Fibroblast of lung (primary cell): ENCODE data around the gene SORL1-AS1.

Source experiments
- DNase-seq, 2 donors: peaks; one replicate each; pipeline versions ENCODE4 v3.0.0 to v3.0.0-alpha.2; 2010; ENCODE audit warnings: low read depth in 2 of 2
- H2AFZ ChIP-seq: 2 replicates; pipeline ENCODE4 v1.5.1; 2012; ENCODE audit warnings: low read length, control low read depth, inconsistent platforms
- H3K27ac ChIP-seq: 2 replicates; pipeline ENCODE4 v1.5.1; 2011; ENCODE audit warnings: low read length, control low read depth; ENCODE audit not compliant: insufficient read depth
- H3K27me3 ChIP-seq: 2 replicates; pipeline ENCODE4 v1.5.1; 2011; ENCODE audit warnings: mild to moderate bottlenecking, low read length; ENCODE audit not compliant: control insufficient read depth, insufficient read depth
- H3K36me3 ChIP-seq: 2 replicates; pipeline ENCODE4 v1.5.1; 2011; ENCODE audit warnings: low read length; ENCODE audit not compliant: control insufficient read depth, insufficient read depth
- H3K4me1 ChIP-seq: 2 replicates; pipeline ENCODE4 v1.5.1; 2011; ENCODE audit warnings: low read length; ENCODE audit not compliant: control insufficient read depth, insufficient read depth; ENCODE audit errors: extremely low read depth
- H3K4me2 ChIP-seq: 2 replicates; pipeline ENCODE4 v1.5.1; 2011; ENCODE audit warnings: low read length, control low read depth; ENCODE audit not compliant: insufficient read depth; ENCODE audit errors: extremely low read depth
- H3K4me3 ChIP-seq, 4 experiments: fragments of 200-600 bp in 1 of 4; sonication (generic) in 1 of 4; replicated peaks in 1 of 4; 2 replicates each; pipeline ENCODE4 v1.5.1; 2011 to 2016; ENCODE audit warnings: low read length in 4 of 4, low read depth in 3 of 4, mild to moderate bottlenecking in 3 of 4, control low read depth in 2 of 4, inconsistent platforms in 1 of 4, mixed read lengths in 1 of 4; ENCODE audit not compliant: insufficient read depth in 1 of 4; ENCODE audit errors: control extremely low read depth in 1 of 4
- H3K79me2 ChIP-seq: 2 replicates; pipeline ENCODE4 v1.5.1; 2012; ENCODE audit warnings: mild to moderate bottlenecking, low read length, inconsistent platforms; ENCODE audit not compliant: control insufficient read depth, insufficient read depth
- H3K9ac ChIP-seq: 2 replicates; pipeline ENCODE4 v1.5.1; 2011; ENCODE audit warnings: mild to moderate bottlenecking, low read length, control low read depth; ENCODE audit not compliant: insufficient read depth
- H3K9me3 ChIP-seq: 2 replicates; pipeline ENCODE4 v1.5.1; 2012; ENCODE audit warnings: low read depth, low read length; ENCODE audit not compliant: control insufficient read depth, insufficient read depth
- H4K20me1 ChIP-seq: 2 replicates; pipeline ENCODE4 v1.5.1; 2011; ENCODE audit warnings: low read length; ENCODE audit not compliant: control insufficient read depth, insufficient read depth; ENCODE audit errors: extremely low read depth
- EZH2 ChIP-seq: IDR thresholded peaks from 2 replicates; pipeline ENCODE4 v1.5.1; 2012; ENCODE audit warnings: low read length, control low read depth, mild to moderate bottlenecking; ENCODE audit errors: missing control alignments
- TF ChIP-seq, protein P1 (sequence below), 2 donors: IDR thresholded peaks in 1 of 2; conservative IDR thresholded peaks in 1 of 2; 1 replicate in 1 of 2; 2 replicates in 1 of 2; pipeline ENCODE4 v1.5.1; 2011 to 2012; ENCODE audit warnings: low read length in 2 of 2, control low read depth in 1 of 2, inconsistent platforms in 1 of 2, low read depth in 1 of 2, mild to moderate bottlenecking in 1 of 2

Gene SORL1-AS1

DNA sequence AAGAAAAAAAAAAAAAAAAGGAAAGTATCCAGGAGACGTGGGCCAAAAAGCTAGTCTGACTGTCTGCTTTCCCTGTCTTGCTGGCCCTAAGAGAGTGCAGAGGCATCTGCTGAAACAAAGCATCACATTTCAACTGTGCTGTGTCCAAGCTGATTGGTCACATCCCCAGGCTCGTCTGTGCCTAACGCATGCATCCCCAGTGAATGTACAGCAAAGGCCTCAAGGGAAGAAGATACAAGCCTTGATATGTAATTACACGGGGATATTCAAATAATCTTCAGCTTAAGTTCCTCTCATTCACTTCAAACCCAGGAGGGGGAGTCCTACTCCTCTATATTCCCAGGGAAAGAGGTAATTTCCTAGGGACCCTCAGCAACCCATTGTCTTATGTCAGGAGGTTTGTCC lies 6.0 kb downstream of the SORL1-AS1 start:
- no peaks in the 10 kb centered on the region for H3K79me2 ChIP-seq
- H3K36me3 ChIP-seq, result no peaks in the 10 kb centered on the region
- DNase-seq, result peak; percentile 14 to 34
- TF ChIP-seq EZH2, result no peak
- TF ChIP-seq, protein P1, sequence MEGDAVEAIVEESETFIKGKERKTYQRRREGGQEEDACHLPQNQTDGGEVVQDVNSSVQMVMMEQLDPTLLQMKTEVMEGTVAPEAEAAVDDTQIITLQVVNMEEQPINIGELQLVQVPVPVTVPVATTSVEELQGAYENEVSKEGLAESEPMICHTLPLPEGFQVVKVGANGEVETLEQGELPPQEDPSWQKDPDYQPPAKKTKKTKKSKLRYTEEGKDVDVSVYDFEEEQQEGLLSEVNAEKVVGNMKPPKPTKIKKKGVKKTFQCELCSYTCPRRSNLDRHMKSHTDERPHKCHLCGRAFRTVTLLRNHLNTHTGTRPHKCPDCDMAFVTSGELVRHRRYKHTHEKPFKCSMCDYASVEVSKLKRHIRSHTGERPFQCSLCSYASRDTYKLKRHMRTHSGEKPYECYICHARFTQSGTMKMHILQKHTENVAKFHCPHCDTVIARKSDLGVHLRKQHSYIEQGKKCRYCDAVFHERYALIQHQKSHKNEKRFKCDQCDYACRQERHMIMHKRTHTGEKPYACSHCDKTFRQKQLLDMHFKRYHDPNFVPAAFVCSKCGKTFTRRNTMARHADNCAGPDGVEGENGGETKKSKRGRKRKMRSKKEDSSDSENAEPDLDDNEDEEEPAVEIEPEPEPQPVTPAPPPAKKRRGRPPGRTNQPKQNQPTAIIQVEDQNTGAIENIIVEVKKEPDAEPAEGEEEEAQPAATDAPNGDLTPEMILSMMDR (conservative IDR thresholded peaks at IDR 0.05 in 1 of 2, IDR thresholded peaks at IDR 0.05 in 1 of 2; ENCODE audit: low read depth in 1 of 2, low read length in 2 of 2), result peak; percentile 17 to 25
- H3K9ac ChIP-seq, result no peak overlapping the region
- no peaks in the 10 kb centered on the region for H3K4me1 ChIP-seq
- no peak overlapping the region for H2AFZ ChIP-seq
- no peak overlapping the region for H3K27ac ChIP-seq
- H4K20me1 ChIP-seq, result no peaks in the 10 kb centered on the region
- no peak overlapping the region for H3K4me2 ChIP-seq
- peaks cover 14% of the 10 kb centered on the region for H3K27me3 ChIP-seq
- H3K4me3 ChIP-seq, result no peak overlapping the region
- no peaks in the 10 kb centered on the region for H3K9me3 ChIP-seq

DNA sequence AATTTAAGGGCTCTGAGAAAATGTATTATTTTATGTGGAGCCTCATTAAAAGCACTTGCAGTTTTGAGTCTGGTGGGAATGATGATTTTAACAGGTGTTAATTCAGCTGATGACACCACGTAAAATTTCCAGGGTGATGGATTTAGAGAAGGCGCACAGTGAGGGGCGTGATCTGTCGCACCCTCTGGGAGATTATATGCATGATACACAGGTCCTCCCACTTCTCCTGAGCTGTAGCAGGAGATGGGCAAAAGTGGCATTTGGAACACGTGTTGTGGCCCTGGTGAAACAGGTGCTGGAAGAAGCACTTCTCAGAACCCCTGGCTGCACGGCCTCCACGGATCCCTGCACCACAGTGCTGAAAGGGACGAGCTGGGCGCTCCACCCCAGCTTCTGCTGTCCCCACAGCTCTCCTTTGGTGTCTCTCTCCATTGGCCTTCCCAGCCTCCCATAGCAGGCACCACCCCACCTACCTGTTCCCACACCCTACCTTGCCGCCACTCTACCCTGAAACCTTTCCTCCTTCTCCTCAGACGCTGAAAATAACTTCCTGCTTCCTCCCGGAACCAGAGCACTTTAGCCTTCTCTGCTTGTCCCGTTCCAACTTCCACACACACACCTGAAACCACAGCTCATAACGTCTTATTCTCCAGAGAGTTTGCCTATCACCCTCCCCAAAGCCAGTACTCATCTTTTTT lies 7.5 kb downstream of the SORL1-AS1 start:
- Histone ChIP-seq H3K27ac (no peak overlapping the region), H4K20me1 (no peaks in the 10 kb centered on the region), H3K4me3 (no peak overlapping the region), H3K27me3 (peaks cover 6% of the 10 kb centered on the region), H3K4me1 (no peaks in the 10 kb centered on the region), H3K36me3 (no peaks in the 10 kb centered on the region), H2AFZ (no peak overlapping the region), H3K4me2 (no peak overlapping the region), H3K9ac (no peak overlapping the region), H3K79me2 (no peaks in the 10 kb centered on the region), H3K9me3 (no peaks in the 10 kb centered on the region)
- DNase-seq, result no peak
- TF ChIP-seq EZH2, result no peak
- TF ChIP-seq, protein P1 (conservative IDR thresholded peaks at IDR 0.05 in 1 of 2, IDR thresholded peaks at IDR 0.05 in 1 of 2; ENCODE audit: low read depth in 1 of 2, low read length in 2 of 2), result no peak

DNA sequence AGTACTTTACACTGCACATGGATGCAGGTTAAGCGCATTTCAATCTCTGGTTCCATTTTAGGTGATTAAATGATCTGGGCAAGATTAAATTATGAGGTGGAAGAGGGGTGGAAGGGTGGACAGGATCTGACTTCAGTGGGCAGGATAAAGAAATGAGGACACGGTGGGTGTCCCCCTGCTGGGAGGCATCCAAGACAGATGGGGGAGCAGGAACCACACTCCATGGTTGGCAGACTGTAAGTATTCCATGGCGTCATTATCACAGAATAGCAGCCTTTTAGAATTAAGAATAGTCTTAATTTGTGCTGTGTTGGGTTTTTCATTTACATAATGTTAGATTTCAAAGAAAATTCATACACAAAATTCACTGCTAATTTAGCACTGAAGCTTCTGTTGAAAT lies 8.2 kb downstream of the SORL1-AS1 start:
- Histone ChIP-seq H3K4me3 (no peak overlapping the region), H3K9ac (no peak overlapping the region), H3K36me3 (no peaks in the 10 kb centered on the region), H3K79me2 (no peaks in the 10 kb centered on the region), H3K27me3 (peaks cover 6% of the 10 kb centered on the region), H3K4me2 (no peak overlapping the region), H2AFZ (no peak overlapping the region), H3K27ac (no peak overlapping the region), H4K20me1 (no peaks in the 10 kb centered on the region), H3K4me1 (no peaks in the 10 kb centered on the region), H3K9me3 (no peaks in the 10 kb centered on the region)
- TF ChIP-seq, protein P1 (conservative IDR thresholded peaks at IDR 0.05 in 1 of 2, IDR thresholded peaks at IDR 0.05 in 1 of 2; ENCODE audit: low read depth in 1 of 2, low read length in 2 of 2), result no peak
- no peak for TF ChIP-seq EZH2
- DNase-seq, result no peak
